Stimulated activated CD8-positive, alpha-beta memory T cell treated with anti-CD3 and anti-CD28 coated beads, Interleukin-7, amount 100 ng/mL, for 4 hours (primary cell): Measurements from ENCODE around the gene OR2A7.
"Not testable (repeated sequence)": the region's sequence is repeated elsewhere in the genome, so short reads cannot be mapped to it uniquely, and the experiment has no call there.

Experiments
- DNase-seq, 2 donors: peaks; one replicate each; pipeline ENCODE4 v3.0.0-alpha.2; 2020; ENCODE audit warnings: low read depth in 2 of 2

Gene OR2A7

DNA sequence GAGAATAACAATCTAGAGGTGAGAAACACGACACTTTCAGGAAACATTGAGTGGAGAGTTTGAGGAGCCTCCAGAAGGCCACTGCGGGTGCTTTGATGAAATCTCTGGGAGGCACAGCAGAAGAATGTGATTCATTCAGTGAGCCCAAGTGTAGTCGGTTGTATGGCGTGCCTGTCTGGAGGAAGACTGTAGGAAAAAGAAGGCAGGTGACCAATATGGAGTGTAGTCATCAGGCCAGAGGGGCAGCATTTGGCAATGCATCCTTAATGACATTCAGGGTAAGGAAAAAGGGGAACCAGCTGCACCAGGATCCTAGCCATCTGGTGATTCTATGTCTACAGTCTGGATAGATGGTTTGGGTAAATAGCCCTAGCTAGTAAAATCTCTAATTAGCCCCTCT lies 12.3 kb downstream of the OR2A7 start:
- DNase-seq: not testable (repeated sequence)

DNA sequence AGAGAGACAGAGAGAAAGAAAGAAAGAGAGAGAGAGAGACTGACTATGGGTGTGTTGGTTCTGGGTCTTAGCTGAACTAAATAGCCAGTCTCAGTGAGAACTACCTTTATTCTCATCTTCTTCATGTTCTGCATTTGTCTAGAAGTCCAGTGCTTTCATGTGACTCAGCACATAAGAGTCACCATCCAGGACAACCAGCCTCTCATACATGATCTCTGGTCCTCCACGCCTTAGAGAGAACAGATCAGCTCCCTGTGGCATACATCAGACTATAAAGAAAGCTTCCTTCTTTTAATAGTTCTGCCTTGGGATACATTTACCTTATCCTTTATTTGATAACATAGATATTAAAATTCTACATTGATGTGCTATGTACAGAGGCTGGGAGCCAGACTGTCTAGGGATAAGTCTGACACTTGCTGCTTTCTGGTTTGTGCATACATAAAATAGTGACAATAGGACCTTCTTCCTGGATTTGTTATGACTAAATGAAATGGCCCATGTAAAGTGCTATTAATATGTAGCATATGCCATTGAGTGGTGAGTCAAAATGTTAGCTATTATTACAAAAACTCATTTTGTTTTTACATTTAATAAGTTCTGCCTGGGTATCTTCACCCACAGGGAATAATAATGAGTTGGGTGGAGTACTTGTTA lies 16.8 kb downstream of the OR2A7 start:
- DNase-seq: not testable (repeated sequence)

DNA sequence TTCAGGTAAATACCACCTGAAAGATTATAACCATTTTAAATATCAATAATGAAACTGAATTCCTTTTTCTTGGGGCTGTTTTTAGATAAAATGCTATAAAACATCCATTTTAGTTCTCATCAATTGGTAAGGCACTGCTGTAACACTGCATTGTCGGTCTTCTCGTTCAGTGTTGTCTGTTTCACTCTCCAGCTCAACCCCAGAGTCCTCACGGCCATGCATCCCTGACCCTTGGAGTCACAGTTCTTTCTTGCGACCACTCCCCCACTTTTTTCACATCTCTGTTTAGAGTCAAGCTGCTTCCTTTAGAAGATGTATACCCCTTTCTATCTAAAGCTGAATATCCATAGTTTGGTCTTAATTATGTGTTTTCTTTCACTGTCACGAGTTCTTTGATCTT lies 17.6 kb downstream of the OR2A7 start:
- not testable (repeated sequence) for DNase-seq

DNA sequence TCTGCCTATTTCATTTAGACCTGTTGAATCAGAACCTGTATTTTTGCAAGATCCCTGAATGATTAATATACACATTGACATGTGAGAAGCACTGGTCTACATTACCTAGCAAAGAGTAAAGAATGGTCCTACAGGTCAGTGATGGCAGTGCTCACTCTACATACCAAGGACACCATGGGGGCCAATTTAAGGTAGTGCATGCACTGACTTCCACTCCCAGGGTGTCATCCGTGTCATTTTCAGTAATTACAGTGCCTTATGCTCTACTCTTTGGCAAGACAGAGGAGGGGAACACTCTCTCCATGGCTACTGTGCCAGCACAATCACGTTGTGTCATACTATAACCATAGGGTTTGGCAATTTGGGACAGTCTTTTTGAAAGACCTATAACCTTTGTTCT lies 19.2 kb downstream of the OR2A7 start:
- DNase-seq: not testable (repeated sequence)

DNA sequence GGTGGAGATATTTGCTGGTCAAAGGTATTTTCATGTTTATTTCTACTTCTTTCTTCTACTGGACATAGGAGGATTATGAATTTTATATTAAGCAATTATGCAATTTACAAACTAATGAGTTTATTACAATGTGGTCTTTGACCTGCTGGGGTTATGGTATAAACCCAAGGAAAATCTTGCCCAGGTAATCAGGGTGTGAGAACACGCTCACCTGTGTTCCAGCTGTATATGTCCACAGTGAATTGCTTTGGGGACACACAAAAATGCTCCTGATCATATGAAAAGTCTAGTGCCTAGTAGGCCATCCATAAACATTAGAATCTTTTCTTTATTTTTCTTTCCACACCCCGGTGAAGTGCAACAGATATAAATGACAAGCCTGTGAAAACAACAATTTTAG lies 25.2 kb downstream of the OR2A7 start, which contains the start of gene OR2A42:
Gene OR2A42 (minus strand): TSS at position 241 of the 400 bp plus-strand sequence. CDS start 6,762 bp downstream, outside the sequence.
- not testable (repeated sequence) for DNase-seq

DNA sequence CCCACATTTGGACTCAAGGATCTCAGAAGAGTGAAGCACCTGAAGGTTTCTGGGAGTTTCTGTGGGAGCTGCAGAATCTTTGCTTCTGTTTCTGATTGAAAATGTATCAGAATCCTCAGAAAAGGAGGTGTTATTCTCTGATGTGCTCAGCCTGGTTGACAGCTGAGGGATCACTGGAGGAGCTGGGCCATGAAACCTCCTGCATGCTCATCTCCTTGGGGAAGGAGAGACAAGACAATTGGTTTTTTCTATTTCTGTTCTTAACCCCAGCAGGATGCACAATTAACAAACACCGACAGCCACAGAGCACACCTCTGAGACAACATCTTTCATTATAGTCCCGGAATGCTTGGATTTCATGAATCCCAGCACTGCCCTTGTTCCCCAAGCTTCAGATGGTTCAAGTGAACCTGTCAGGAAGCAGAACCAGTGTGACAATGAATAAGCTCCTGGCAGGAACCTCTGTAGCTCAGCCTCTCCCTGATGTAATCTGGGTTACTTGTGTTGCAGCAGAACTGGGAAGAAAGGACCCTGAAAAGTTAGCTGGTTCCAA lies 26.0 kb downstream of the OR2A7 start:
- not testable (repeated sequence) for DNase-seq

DNA sequence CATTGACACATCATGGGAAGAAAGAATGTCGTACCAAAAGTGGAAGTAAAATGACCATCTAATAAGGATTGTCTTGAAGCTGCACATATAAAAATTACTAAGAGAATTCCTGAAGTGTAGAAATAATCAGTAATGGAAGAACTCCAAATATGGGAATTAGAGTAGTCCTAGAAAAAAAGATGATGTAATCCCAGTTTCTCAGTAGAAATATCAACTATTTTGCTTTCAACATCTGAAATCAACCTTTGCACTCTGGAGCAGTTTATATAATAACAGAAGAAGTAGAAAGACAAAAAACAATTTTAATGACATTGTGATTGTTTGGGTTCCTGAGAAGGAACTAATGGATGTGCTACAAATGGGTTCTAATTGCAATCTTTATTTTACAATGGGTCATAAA lies 31.6 kb downstream of the OR2A7 start:
- DNase-seq: not testable (repeated sequence)

DNA sequence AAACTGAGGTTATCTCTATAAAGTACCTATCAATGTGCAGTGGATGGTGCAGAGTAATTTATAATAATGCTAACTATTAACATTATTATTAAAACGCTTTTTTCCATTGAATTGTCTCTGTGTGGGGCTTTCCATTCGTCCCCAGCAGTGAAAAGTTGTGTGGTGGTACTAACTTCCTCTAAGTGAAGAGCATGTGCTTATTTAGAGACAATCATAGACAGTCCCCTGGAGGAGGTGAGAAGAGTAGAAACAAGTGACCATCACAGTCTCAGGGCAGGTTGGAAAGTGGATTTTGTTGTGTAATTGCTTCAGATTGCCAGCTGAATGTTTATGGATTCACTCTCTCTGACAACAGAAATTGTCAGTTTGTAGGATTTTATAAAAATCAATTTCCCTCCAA lies 33.6 kb downstream of the OR2A7 start:
- not testable (repeated sequence) for DNase-seq

DNA sequence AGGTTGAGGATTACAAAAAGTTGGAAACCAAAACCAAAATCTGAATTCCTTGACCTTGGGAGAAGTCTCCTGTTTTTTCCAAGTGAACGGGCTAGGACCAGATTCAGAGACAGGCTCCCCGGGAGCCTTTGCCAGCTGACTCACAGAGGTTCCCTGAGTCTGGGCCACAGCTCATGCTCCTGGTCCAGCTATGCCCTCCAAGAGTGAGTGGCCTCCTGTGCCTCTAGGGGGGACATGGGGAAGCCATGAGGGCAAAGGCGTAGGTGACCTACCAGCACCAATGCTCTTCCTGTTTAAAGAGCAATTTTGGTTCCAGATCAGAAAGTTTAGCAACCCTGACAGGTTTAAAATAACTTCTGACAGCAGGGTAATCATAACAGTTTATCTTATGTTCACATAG lies 35.8 kb downstream of the OR2A7 start:
- DNase-seq: not testable (repeated sequence)

DNA sequence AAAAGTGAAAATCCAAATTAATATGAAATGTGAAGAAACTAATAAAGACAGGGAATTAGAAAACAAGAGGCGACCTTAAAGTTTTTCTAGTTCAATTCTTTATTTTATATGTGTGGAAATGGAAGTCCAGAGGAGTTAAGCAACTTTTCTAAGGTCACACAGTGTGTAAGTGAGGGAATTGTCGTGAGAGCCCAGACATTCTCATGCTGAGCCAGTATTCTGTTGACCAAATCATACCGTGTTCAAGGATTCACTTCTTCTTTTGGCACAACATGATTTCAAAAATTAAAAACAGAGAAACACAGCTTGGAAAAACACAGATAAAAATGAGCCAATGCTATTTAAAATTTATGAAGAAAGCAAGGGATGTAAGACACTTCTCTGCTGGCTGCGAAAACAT lies 37.7 kb downstream of the OR2A7 start:
- not testable (repeated sequence) for DNase-seq

DNA sequence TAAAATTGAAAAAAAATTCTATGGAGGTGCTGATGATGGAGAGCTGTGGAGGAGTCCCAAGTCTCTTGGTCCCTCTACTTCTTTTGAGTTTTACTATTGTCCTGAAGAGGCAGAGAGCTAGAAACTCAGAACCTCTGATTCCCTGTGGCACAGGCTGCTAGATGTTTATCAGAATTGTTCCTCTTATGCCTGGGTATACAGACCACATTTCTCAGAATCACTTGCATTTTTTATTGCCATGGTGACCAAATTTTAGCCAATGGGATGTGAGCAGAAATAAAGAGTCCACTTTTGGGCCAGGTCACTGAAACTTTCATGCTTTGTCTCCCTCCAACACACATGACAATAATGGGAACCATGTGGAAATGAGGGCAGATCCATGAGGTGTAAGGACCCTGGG lies 40.9 kb downstream of the OR2A7 start:
- not testable (repeated sequence) for DNase-seq

DNA sequence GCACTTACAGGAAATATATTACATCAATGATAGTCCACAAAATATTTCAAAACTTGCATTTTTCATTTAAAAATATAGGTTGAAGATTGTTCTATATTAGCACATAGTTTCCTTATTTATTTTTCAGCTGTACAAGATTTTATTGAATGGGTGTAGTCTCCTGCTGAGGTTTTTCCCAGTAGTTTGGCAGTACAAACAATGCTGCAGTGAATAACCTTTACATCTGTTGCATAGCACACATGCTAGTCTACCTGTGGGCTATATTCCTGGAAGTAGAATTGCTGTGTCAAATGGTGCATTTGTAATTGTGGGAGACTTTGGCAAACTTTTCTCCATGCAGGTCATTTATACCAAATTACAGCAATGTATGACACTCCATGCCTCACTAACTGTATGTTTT lies 44.1 kb downstream of the OR2A7 start:
- not testable (repeated sequence) for DNase-seq

DNA sequence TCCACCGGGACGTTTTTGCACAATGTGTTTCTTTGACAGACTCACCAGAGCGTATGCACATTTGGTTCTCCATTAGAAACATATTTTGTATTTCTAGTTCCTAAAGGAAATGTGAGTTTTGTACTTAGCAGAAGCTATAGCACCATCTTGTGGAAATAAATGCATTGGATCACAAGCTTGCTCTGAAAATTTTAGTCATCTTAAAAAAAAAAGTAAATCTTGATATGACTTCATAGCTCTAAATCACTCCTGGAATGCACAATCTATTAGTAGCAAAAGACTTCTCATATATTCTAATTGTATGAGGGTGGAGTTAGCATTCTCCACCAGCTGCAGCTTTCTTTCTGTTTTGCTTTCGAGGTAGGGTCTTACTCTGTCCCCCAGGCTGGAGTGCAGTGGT lies 45.4 kb downstream of the OR2A7 start:
- DNase-seq: not testable (repeated sequence)

DNA sequence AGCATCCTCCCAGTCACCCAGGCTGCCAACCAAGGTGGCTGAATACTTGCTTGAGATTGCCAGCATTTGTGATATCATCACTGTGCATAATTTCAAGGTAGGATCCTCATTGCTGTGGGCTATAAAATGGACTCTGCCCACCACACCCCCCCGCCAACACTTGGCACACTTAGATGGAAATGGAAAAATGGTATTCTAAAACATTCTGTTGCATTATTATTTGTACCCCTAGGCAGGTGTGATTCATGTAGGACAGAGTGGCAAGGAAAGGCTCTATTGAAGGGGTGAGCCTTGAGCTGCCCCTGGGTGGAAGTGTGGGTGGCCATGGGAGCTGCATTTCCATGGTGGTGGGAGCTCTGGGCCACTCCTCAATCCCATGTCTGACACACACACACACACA lies 46.0 kb downstream of the OR2A7 start:
- not testable (repeated sequence) for DNase-seq

DNA sequence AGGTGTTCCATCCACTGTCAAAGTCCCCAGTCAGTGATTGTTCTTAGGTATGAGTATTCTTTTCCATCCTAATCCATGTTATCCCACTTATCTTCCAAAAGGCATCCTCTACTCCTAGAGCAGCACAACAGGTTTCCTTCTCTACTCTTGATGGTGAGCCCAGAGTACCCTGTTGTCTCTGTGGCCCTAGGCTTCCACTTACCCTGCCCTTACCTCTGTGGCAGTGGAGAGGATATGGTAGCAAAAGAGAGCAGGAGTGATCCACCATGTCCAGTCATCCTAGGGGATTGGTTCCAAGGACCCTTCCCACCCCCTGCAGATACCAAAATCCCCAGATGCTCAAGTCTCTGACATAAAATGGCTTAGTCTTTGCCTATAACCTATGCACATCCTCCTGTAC lies 47.4 kb downstream of the OR2A7 start:
- not testable (repeated sequence) for DNase-seq
